ENCODE data around the gene ZNF578. TPM values are rescaled to one million over a fixed set of nuclear protein-coding genes. Genes with fewer than 3 reads are reported as not detected.

Gene ZNF578
- total and polyA plus RNA-seq, 9 donors, result 1.6 to 8.0 (median 4.0) TPM

- DNase-seq, result no peak
- Histone ChIP-seq H3K27ac (no peak overlapping the region), H3K4me3 (no peak overlapping the region), H3K4me1 (ENCODE audit: insufficient read depth) (no peaks in the 10 kb centered on the region), H3K9me3 (no peaks in the 10 kb centered on the region), H3K27me3 (no peaks in the 10 kb centered on the region), H3K36me3 (no peaks in the 10 kb centered on the region)
- no peak for TF ChIP-seq POLR2A (IDR thresholded peaks at IDR 0.05)
- no peak for TF ChIP-seq EP300 (IDR thresholded peaks at IDR 0.05)
- no peak for TF ChIP-seq CTCF (IDR thresholded peaks at IDR 0.05)
- intact Hi-C loops (cut with DNase I), result no loop called here
- 77 to 82% (median 81%) methylated on average over 14 of the region's 14 CpGs for WGBS, 3 donors
Measured at GRCh38 chr19:52522551-52522950, 69.2 kb downstream of the ZNF578 start.

GRCh38 chr19:52524086-52524485 is 70.7 kb downstream of the ZNF578 start:
- no peak for DNase-seq
- WGBS, 3 donors, result 87 to 92% (median 90%) methylated on average over 20 of the region's 20 CpGs
- H3K4me1 ChIP-seq (ENCODE audit: insufficient read depth), result peaks cover 7% of the 10 kb centered on the region
- H3K36me3 ChIP-seq, result no peaks in the 10 kb centered on the region
- H3K9me3 ChIP-seq, result no peaks in the 10 kb centered on the region
- no peak overlapping the region for H3K4me3 ChIP-seq
- TF ChIP-seq EP300 (IDR thresholded peaks at IDR 0.05) (no peak), POLR2A (IDR thresholded peaks at IDR 0.05) (no peak), CTCF (IDR thresholded peaks at IDR 0.05) (no peak)
- intact Hi-C loops (cut with DNase I), result no loop called here
- H3K27me3 ChIP-seq, result no peaks in the 10 kb centered on the region
- H3K27ac ChIP-seq, result no peak overlapping the region

- H3K27ac ChIP-seq, result peak within 1 kb of the TSS; percentile 11 to 76
- peaks cover 7% of the 10 kb centered on the region for H3K4me1 ChIP-seq (ENCODE audit: insufficient read depth)
- H3K36me3 ChIP-seq, result no peaks in the 10 kb centered on the region
- H3K9me3 ChIP-seq, result no peaks in the 10 kb centered on the region
- TF ChIP-seq EP300 (IDR thresholded peaks at IDR 0.05) (no peak), CTCF (IDR thresholded peaks at IDR 0.05) (peak in 2 of 3 donors; percentile 58 to 60), POLR2A (IDR thresholded peaks at IDR 0.05) (peak; percentile 25)
- DNase-seq, result peak; percentile 92 to 97 (median 96)
- WGBS, 3 donors, result 0 to 1% (median 1%) methylated on average over 45 to 54 of the region's 54 CpGs
- H3K4me3 ChIP-seq, result peak within 1 kb of the TSS; percentile 66
- intact Hi-C loops (cut with DNase I), result no loop called here
- no peaks in the 10 kb centered on the region for H3K27me3 ChIP-seq
Measured at GRCh38 chr19:52527134-52527955, 74.0 kb downstream of the ZNF578 start, which contains the start of gene ZNF808. Gene ZNF808, plus strand, starts transcription at chr19:52527668. Its CDS starts 15,617 bp downstream, at chr19:52543285.

- no peak for TF ChIP-seq EP300 (IDR thresholded peaks at IDR 0.05)
- no peak for TF ChIP-seq CTCF (IDR thresholded peaks at IDR 0.05)
- TF ChIP-seq POLR2A (IDR thresholded peaks at IDR 0.05), result no peak
- peaks cover 7% of the 10 kb centered on the region for H3K4me1 ChIP-seq (ENCODE audit: insufficient read depth)
- peak overlapping the region; percentile 11 to 76 for H3K27ac ChIP-seq
- H3K36me3 ChIP-seq, result no peaks in the 10 kb centered on the region
- no peaks in the 10 kb centered on the region for H3K9me3 ChIP-seq
- peak overlapping the region; percentile 66 for H3K4me3 ChIP-seq
- DNase-seq, result peak; percentile 15 to 47 (median 37)
- 0 to 2% (median 1%) methylated on average over 25 of the region's 25 CpGs for WGBS, 3 donors
- intact Hi-C loops (cut with DNase I), result no loop called here
- no peaks in the 10 kb centered on the region for H3K27me3 ChIP-seq
Measured at GRCh38 chr19:52527956-52528351, 74.6 kb downstream of the ZNF578 start.

Measured in ovary (tissue), 9 donors.